NCI-H1436 (cell line): ENCODE results near the gene RNF214.
"Not testable (repeated sequence)": the region's sequence is repeated elsewhere in the genome, so short reads cannot be mapped to it uniquely, and the experiment has no call there.

Source experiments
- DNase-seq: peaks from one replicate; lab custom pipeline; 2025; lab: John Stamatoyannopoulos, UW

The RNF214 gene

GRCh38 chr11:117315285-117316196 is 83.1 kb downstream of the RNF214 start:
- no peak for DNase-seq

GRCh38 chr11:117316197-117316961 is 83.9 kb downstream of the RNF214 start, which contains the start of gene BACE1:
Gene BACE1 (minus strand): TSS chr11:117316256. CDS start chr11:117315795, 461 bp downstream.
- peak; percentile 55 for DNase-seq

- no peak for DNase-seq
These were observed 86.3 kb downstream of the RNF214 start for GRCh38 chr11:117318738-117319137.

DNA sequence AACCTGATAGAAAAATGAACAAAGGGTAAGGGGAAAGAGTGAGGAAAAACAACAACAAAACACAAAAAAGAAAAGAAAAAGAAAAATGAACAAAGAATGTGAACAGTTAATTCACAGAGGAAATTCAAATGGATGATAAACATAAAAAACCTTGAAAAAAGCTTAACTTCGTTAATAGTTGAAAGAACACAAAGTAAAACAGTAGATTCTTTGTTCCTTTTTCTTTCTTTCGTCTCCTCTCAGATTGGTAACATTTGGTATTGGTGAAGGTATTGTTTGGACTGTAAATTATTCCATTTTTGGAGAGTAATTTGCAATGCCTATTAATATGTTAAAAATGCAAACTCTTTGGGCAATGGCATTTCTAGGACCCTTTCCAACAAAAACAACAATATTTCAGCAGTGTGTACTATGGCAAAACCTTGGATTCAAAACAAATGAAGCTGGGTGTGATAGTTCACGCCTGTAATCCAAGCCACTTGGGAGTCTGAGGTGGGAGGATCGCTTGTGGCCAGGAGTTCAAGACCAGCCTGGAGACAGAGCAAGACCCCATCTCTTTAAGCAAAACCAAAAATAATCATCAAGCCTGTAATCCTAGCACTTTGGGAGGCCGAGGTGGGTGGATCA is 86.9 kb downstream of the RNF214 start:
- no peak for DNase-seq

DNA sequence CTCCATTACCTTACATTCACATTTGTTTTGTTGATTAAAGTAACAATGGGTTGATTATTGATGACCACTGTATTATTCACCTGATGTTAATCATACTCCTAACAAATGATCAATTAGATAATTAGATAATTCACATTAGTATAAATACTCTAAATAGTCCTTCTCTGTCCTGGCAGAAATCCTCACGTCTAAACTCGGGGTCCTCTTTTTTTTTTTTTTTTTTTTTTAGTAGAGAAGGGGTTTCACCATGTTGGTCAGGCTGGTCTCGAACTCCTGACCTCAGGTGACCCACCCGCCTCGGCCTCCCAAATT is 94.7 kb downstream of the RNF214 start:
- DNase-seq = not testable (repeated sequence)

DNA sequence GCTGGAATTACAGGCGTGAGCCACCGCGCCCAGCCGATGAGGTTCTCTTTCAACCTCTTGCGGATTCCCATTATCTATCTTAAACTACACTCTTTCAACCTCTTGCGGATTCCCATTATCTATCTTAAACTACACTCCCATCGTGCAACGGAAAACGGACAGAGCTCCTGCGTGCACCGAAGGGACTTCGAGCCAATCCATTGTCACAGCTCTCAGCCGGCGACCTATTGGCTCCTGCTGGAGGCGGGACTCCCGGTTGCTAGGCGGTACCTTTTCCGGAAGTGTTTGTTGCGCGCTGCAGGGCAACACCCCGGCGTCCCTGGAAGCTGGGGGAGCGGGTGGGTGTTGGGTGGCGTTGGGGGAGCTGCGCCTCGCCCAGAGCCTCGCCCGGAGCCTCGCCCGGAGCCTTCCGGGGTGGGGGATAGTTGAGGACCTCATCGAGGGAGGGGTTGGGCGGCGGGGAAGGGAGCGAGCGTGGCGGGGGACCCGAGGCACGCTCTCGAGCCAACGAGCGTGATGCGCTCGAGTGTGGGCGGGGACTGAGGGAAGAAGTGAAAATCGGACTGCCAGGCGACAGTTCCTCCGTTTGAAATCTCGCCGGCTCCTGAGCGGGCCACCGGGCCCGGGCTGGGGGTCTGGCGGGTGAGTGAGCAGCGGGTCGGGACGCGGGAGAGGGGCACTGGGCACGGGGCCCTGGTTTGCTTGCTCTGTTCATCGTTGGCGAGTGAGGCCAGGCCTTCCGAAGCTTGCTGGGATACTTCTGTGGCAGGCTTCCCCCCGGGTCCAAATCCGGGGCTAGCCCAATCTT is 95.3 kb downstream of the RNF214 start, which contains the start of gene CEP164:
Gene CEP164, plus strand, starts transcription at position 288 of the 808 bp plus-strand sequence. CDS start 10,733 bp downstream, outside the sequence.
- peak; percentile 94 for DNase-seq

- no peak for DNase-seq
These were observed 96.0 kb downstream of the RNF214 start for GRCh38 chr11:117328375-117329010.

GRCh38 chr11:117332843-117333242 is 100.4 kb downstream of the RNF214 start:
- DNase-seq = no peak

DNA sequence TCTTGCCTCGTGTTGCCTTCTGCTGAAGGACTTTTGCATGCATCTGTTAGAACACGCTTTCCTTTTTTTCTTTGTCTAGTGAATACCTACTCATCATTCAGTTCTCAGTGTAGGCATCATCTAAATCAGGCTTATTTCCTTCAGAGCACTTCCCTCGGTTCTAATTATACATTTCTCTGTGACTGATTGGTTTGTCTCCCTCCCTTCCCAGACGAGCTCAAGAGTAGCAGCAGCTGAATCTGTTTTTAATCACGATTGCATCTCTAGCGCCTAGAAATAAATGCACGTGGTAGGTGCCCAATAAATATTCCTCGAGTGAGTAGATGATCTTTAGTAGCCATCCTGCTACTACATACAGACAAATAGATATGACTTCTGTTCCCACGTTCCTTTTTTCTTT is 101.4 kb downstream of the RNF214 start:
- DNase-seq = no peak

DNA sequence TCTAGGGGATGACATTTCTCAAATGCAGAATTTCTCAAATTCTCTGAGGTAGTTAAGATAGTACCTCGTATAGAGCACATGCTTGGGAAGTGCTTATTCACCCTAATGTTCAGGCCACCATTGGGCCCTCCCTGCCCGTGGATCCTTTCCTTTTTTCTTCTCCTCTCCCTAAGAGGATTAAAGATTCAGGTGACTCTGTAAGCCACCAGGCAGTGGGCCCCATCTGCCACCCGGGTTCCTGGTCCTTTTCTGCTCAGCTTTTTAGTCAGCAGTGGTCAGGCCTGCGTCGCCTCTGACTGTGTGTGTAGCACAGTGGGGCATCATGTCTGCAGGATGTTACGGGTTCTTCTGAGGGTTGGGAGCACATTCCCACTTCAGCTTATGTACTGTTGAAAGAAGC is 102.4 kb downstream of the RNF214 start:
- DNase-seq = no peak

DNA sequence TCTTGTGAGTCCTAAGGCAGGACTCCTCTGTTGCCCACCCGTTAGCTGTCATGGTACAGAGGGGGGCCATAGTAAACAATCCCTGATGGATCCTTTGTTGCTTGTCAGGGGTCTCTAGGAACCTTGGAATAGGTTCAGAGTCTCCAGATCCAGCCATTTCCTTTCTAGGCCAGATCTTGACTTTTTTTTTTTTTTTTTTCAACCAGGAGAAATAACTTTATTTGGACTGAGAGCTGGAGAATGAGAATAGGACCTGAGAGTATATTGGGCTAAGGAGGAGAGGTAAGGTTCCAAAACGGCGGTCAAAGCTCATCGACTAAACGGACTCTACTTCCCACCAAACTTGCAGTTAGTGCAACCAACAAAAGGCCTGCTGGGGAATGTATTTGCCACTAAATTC is 102.9 kb downstream of the RNF214 start:
- no peak for DNase-seq
